Fibroblast of peridontal ligament (primary cell): ENCODE results near the gene LRRC14B.

Source experiments
- DNase-seq: peaks from one replicate; pipeline ENCODE4 v3.0.0-alpha.2; 2010; ENCODE audit errors: extremely low read depth

LRRC14B gene

GRCh38 chr5:191036-191948, at the start of gene LRRC14B:
LRRC14B (plus strand) TSS chr5:191495; CDS start chr5:191539, 44 bp downstream.
- no peak for DNase-seq

GRCh38 chr5:141761-142160, 49.5 kb upstream of the LRRC14B start:
- DNase-seq = no peak

GRCh38 chr5:142246-142810, 49.0 kb upstream of the LRRC14B start:
- DNase-seq = no peak

GRCh38 chr5:143041-143440, 48.3 kb upstream of the LRRC14B start:
- no peak for DNase-seq

- DNase-seq = no peak
Measured at GRCh38 chr5:144941-145340, 46.4 kb upstream of the LRRC14B start.

GRCh38 chr5:145585-146323, 45.5 kb upstream of the LRRC14B start:
- DNase-seq = no peak

- DNase-seq = peak; percentile 9
Measured at GRCh38 chr5:147751-148150, 43.5 kb upstream of the LRRC14B start.

- DNase-seq = peak; percentile 62
Measured at GRCh38 chr5:149745-150485, 41.4 kb upstream of the LRRC14B start.

- DNase-seq = no peak
Measured at GRCh38 chr5:150746-151145, 40.5 kb upstream of the LRRC14B start.

- DNase-seq = no peak
Measured at GRCh38 chr5:152077-152476, 39.2 kb upstream of the LRRC14B start.

GRCh38 chr5:153256-153655, 38.0 kb upstream of the LRRC14B start:
- peak; percentile 23 for DNase-seq

- no peak for DNase-seq
Measured at GRCh38 chr5:154236-154635, 37.1 kb upstream of the LRRC14B start.

- DNase-seq = no peak
Measured at GRCh38 chr5:154826-155225, 36.5 kb upstream of the LRRC14B start.

- no peak for DNase-seq
Measured at GRCh38 chr5:155651-156410, 35.5 kb upstream of the LRRC14B start.

GRCh38 chr5:156411-157072, 34.8 kb upstream of the LRRC14B start:
- DNase-seq = no peak

GRCh38 chr5:157126-157715, 34.1 kb upstream of the LRRC14B start:
- DNase-seq = no peak

- DNase-seq = no peak
Measured at GRCh38 chr5:157801-158200, 33.5 kb upstream of the LRRC14B start.

GRCh38 chr5:158807-159447, 32.4 kb upstream of the LRRC14B start:
- DNase-seq = no peak

GRCh38 chr5:159448-160172, 31.7 kb upstream of the LRRC14B start:
- DNase-seq = peak; percentile 62
